Breast epithelium (tissue), 4 donors: ENCODE data around the gene ACSL1. TPM values are rescaled to one million over a fixed set of nuclear protein-coding genes. Genes with fewer than 3 reads are reported as not detected.
A peak's percentile ranks its signal among the peaks of the same experiment; 100 is the strongest.

ENCODE experiments used
- DNase-seq, 2 donors: peaks; one replicate each; pipeline ENCODE4 v3.0.0-alpha.2; 2019; ENCODE audit warnings: low spot score in 2 of 2
- H3K27ac ChIP-seq, 2 donors: fragments of 200-600 bp; sonication (generic) in 1 of 2; one replicate each; pipeline ENCODE4 v1.5.1; 2016 to 2019; ENCODE audit warnings: mild to moderate bottlenecking in 1 of 2
- H3K27me3 ChIP-seq, 2 donors: fragments of 200-600 bp; sonication (generic) in 1 of 2; one replicate each; pipeline versions ENCODE4 v1.5.1 to v1.6.0; 2017 to 2019; ENCODE audit warnings: control low read depth in 1 of 2, mild to moderate bottlenecking in 1 of 2
- H3K36me3 ChIP-seq: fragments of 200-600 bp; one replicate; pipeline ENCODE4 v1.5.1; 2019
- H3K4me1 ChIP-seq, 2 donors: fragments of 200-600 bp; sonication (generic); one replicate each; pipeline ENCODE4 v1.5.1; 2016 to 2019; ENCODE audit warnings: control low read depth in 1 of 2
- H3K4me3 ChIP-seq, 3 donors: fragments of 200-600 bp; sonication (generic); 1 replicate in 2 of 3; 2 replicates in 1 of 3; pipeline ENCODE4 v1.5.1; 2016 to 2019; ENCODE audit warnings: mild to moderate bottlenecking in 3 of 3, moderate library complexity in 2 of 3
- H3K9me3 ChIP-seq, 2 donors: fragments of 200-600 bp; sonication (generic) in 1 of 2; one replicate each; pipeline ENCODE4 v1.5.1; 2016 to 2019; ENCODE audit warnings: control low read depth in 1 of 2
- POLR2A ChIP-seq: fragments of 450-650 bp; IDR thresholded peaks from one replicate; pipeline ENCODE4 v1.6.1; 2016; ENCODE audit warnings: antibody characterized with exemption, mild to moderate bottlenecking, moderate library complexity
- POLR2AphosphoS5 ChIP-seq, 3 donors: sonication (generic); formaldehyde crosslinking; IDR thresholded peaks; one replicate each; pipeline ENCODE4 v1.6.1; 2017; ENCODE audit warnings: antibody characterized with exemption in 3 of 3
- intact Hi-C: fragments of 100-400 bp; cut with DNase I; formaldehyde crosslinking; loops from one replicate; pipeline ENCODE4 v1.15.1; 2023; ENCODE audit warnings: low total_unique reads
- total RNA-seq, 3 donors: library from RNA; depleted of rRNA; stranded (reverse); fragments of >200 nt; gene quantifications; one replicate each; pipeline ENCODE4 v1.1.0, GENCODE V29; 2016
- TF ChIP-seq, protein P1 (sequence below), 3 donors: fragments of 450-650 bp; IDR thresholded peaks; one replicate each; pipeline ENCODE4 v1.5.1; 2016 to 2017; ENCODE audit warnings: antibody characterized with exemption in 3 of 3, mild to moderate bottlenecking in 3 of 3, moderate library complexity in 3 of 3

ACSL1 gene
- total RNA-seq, 3 donors from 2014 or later = 167 to 797 (median 254) TPM

DNA sequence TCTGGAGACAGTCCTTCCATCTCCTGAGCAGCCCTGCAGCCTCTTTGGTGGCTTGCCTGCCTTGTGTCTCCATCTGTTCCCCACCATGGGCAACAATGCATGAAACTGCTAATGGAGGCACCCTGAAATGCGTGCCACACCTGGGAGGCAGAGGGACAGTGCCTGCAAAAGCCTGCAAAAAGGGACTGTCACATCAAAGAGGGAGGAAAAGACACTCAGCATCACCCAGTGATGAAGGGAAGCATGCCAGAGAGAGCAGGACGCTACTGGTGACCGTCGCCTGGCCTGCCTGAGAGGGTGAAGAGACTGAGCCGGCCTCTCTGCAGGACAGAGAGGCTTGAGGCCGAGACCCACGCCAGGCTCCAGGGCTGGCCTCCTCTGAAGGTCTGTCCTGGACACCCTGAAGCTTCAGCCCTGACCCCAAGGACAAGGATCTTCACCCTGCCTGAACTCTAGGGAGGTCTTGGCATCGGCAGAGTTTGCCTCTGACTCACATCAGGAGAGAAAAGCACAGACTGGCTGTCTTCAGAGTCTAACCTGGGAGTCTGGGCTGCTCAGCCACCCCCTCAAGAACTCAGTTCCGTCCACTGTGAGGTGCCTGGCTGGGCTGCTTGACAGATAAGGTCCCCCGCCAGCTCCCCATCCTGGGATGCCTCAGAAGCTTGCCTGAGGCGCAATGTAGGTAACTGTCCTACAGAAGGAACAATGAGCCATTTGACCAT lies 8.1 kb downstream of the ACSL1 start:
- H3K27ac ChIP-seq = peak overlapping the region; percentile 22 to 70
- H3K27me3 ChIP-seq = no peaks in the 10 kb centered on the region
- no peaks in the 10 kb centered on the region for H3K9me3 ChIP-seq
- no peak overlapping the region for H3K4me3 ChIP-seq
- TF ChIP-seq POLR2A (no peak), POLR2AphosphoS5 (IDR thresholded peaks at IDR 0.05) (no peak)
- TF ChIP-seq, protein P1, sequence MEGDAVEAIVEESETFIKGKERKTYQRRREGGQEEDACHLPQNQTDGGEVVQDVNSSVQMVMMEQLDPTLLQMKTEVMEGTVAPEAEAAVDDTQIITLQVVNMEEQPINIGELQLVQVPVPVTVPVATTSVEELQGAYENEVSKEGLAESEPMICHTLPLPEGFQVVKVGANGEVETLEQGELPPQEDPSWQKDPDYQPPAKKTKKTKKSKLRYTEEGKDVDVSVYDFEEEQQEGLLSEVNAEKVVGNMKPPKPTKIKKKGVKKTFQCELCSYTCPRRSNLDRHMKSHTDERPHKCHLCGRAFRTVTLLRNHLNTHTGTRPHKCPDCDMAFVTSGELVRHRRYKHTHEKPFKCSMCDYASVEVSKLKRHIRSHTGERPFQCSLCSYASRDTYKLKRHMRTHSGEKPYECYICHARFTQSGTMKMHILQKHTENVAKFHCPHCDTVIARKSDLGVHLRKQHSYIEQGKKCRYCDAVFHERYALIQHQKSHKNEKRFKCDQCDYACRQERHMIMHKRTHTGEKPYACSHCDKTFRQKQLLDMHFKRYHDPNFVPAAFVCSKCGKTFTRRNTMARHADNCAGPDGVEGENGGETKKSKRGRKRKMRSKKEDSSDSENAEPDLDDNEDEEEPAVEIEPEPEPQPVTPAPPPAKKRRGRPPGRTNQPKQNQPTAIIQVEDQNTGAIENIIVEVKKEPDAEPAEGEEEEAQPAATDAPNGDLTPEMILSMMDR (IDR thresholded peaks at IDR 0.05) = no peak
- intact Hi-C loops = loop anchor here (10.0 kb wide), 1 partner anchor 73 kb away; no protein-coding TSS in a partner anchor
- DNase-seq = no peak
- H3K4me1 ChIP-seq = peaks cover 7 to 17% of the 10 kb centered on the region in 2 donors
- no peaks in the 10 kb centered on the region for H3K36me3 ChIP-seq

DNA sequence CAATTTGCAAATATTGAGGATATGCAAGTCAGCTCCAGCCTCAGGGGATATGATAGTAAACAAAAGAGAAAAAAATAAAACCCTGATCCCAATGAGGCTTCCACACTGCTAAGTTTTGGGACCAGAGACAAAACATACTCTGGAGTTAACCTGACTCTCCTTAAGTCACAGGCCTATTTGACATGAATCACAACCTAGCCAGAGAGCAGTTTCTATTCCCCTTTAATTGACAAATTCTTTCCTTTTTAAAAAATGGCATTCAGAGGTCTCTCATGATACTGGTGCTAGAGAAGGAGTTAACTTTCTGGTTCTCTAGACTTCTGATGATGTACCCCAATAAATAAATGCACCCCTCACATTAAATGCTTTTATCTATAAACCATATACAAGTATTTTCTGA lies 8.8 kb downstream of the ACSL1 start:
- H3K27ac ChIP-seq = peak overlapping the region in 1 of 2 donors; percentile 70
- H3K9me3 ChIP-seq = no peaks in the 10 kb centered on the region
- H3K27me3 ChIP-seq = no peaks in the 10 kb centered on the region
- no peaks in the 10 kb centered on the region for H3K36me3 ChIP-seq
- intact Hi-C loops = loop anchor here (10.0 kb wide), 1 partner anchor 72 kb away; no protein-coding TSS in a partner anchor
- peaks cover 7 to 17% of the 10 kb centered on the region in 2 donors for H3K4me1 ChIP-seq
- TF ChIP-seq, protein P1 (IDR thresholded peaks at IDR 0.05) = no peak
- no peak for TF ChIP-seq POLR2A
- TF ChIP-seq POLR2AphosphoS5 (IDR thresholded peaks at IDR 0.05) = no peak
- DNase-seq = no peak
- no peak overlapping the region for H3K4me3 ChIP-seq

DNA sequence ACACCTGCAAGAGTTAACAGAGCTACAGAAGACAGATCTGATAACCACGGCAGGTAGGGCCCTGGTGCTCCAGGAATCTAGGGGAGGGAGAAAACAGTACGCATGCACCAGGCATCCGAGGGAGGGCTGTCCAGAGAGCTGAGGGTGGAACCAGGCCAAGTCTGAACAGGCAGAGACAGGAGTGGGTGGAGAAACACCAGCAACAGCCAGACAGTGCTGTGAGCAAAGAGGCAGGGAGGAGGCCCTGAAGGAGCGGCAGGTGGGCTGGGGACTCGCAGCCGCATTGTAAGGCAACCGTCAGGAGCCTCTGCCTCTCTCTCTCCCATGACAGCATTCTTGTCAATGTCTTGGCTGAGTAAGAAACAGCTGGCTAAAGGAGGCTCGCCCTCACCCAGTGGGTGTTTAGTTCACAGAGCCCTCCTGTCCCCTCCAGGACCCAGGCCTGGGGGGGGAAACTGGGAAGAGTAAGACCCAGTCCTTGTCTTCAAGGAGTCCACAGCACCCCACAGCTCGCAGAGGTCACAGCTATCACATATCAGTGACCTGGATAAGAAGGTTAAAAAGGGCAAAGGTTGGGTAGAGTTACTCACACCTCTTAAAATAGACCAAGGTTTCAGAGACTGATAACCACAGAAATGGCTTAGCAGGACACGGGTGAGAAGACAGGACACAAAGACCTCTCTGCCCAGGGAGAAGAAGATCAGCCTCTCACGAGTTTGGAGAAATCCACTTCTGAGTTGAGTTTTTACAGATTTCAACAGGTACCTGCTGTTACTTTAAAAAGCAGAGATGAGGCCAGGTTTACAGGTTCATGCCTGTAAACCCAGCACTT lies 10.5 kb downstream of the ACSL1 start:
- TF ChIP-seq POLR2A = no peak
- Histone ChIP-seq H3K27ac (peak overlapping the region; percentile 81 to 90), H3K4me3 (peak overlapping the region in 2 of 3 donors; percentile 24 to 47), H3K36me3 (no peaks in the 10 kb centered on the region), H3K27me3 (no peaks in the 10 kb centered on the region), H3K9me3 (no peaks in the 10 kb centered on the region), H3K4me1 (peaks cover 7 to 17% of the 10 kb centered on the region in 2 donors)
- intact Hi-C loops = loop anchor here (10.0 kb wide), 1 partner anchor 70 kb away; no protein-coding TSS in a partner anchor
- peak; percentile 67 to 83 for DNase-seq

DNA sequence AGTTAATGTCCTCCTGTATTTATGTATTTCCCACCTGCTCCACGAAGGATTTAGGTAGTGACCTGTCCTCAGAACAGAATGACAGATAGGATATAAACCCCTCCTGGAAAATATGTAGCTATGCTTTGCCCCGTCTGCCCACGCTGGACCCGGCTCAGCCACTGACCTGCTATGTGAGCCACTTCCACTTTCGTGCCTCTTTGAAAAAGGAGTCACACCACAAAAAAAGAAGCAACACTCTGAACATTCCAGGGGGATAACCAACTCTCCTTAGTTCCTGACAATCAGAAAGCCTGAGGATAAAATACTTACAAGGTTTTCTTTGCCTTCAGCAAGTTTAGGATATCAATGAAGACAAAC lies 11.1 kb downstream of the ACSL1 start:
- Histone ChIP-seq H3K27ac (peak overlapping the region; percentile 81 to 90), H3K27me3 (no peaks in the 10 kb centered on the region), H3K4me3 (peak overlapping the region in 2 of 3 donors; percentile 24 to 47), H3K36me3 (no peaks in the 10 kb centered on the region), H3K4me1 (peaks cover 7 to 15% of the 10 kb centered on the region in 2 donors), H3K9me3 (no peaks in the 10 kb centered on the region)
- DNase-seq = no peak
- TF ChIP-seq POLR2A = no peak
- TF ChIP-seq POLR2AphosphoS5 (IDR thresholded peaks at IDR 0.05) = no peak
- TF ChIP-seq, protein P1 (IDR thresholded peaks at IDR 0.05) = no peak
- intact Hi-C loops = loop anchor here (10.0 kb wide), 1 partner anchor 70 kb away; no protein-coding TSS in a partner anchor

DNA sequence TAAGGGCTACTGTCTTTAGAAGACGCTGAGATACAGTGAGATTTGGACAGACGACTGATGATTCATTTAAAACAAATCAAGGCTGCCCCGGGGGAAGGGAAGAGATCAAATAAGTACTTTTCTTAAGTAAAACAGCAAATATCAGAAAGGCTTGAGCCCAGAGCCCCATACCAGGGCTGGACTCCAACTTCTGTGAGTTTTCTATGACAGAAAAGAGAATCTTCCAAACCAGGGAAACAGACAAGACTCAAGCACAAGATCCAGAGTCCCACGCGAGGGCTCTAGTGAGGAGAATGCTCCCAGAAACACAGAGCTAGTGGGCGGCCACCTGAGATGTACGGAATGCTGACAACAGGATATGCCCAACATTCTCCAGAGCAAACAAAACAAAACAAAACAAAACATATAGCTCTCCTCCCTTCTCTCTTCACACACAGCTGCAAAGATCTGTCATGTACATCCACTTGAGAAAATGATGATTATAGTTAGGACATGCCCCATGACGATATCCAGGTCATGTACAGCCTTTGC lies 13.1 kb downstream of the ACSL1 start:
- H3K4me3 ChIP-seq = peak overlapping the region in 1 of 3 donors; percentile 26
- H3K4me1 ChIP-seq = peaks cover 7 to 13% of the 10 kb centered on the region in 2 donors
- H3K27ac ChIP-seq = peak overlapping the region; percentile 84 to 90
- no peak for TF ChIP-seq POLR2A
- TF ChIP-seq, protein P1 (IDR thresholded peaks at IDR 0.05) = no peak
- no peak for TF ChIP-seq POLR2AphosphoS5 (IDR thresholded peaks at IDR 0.05)
- intact Hi-C loops = loop anchor here (10.0 kb wide), 1 partner anchor 68 kb away; no protein-coding TSS in a partner anchor
- H3K36me3 ChIP-seq = no peaks in the 10 kb centered on the region
- no peaks in the 10 kb centered on the region for H3K27me3 ChIP-seq
- no peaks in the 10 kb centered on the region for H3K9me3 ChIP-seq
- no peak for DNase-seq
